Body of pancreas (tissue), 4 donors: Measurements from ENCODE around the gene P2RX5.

ENCODE experiments used
- CTCF ChIP-seq, 7 experiments: fragments of 450-650 bp in 4 of 7; fragments of 200-600 bp in 3 of 7; sonication (generic) in 3 of 7; IDR thresholded peaks; one replicate each; pipeline ENCODE4 v1.5.1; 2016 to 2019; ENCODE audit warnings: antibody characterized with exemption in 7 of 7
- POLR2A ChIP-seq, 3 donors: fragments of 450-650 bp; IDR thresholded peaks; one replicate each; pipeline ENCODE4 v1.6.1; 2016; ENCODE audit warnings: antibody characterized with exemption in 3 of 3, mild to moderate bottlenecking in 2 of 3

GRCh38 chr17:3657874-3658783, 37.8 kb downstream of the P2RX5 start:
- TF ChIP-seq CTCF (IDR thresholded peaks at IDR 0.05) (no peak), POLR2A (IDR thresholded peaks at IDR 0.05) (no peak)
